Activated T-helper 17 cell treated with anti-CD3 and anti-CD28 coated beads, Interleukin-2, amount 50 U/mL, for 72 hours (primary cell): ENCODE results near the gene TAMM41. TPM values are rescaled to one million over a fixed set of nuclear protein-coding genes. Genes with fewer than 3 reads are reported as not detected.
"Not testable (repeated sequence)": the region's sequence is repeated elsewhere in the genome, so short reads cannot be mapped to it uniquely, and the experiment has no call there.

Experiments
- ATAC-seq: fragments of 150-1000 bp; cut with Tn5 transposase; replicated peaks from 2 replicates; pipeline ENCODE4 v1.10.0; 2021; ENCODE audit warnings: mild to moderate bottlenecking, moderate library complexity
- H3K27ac Mint-ChIP-seq: one replicate; pipeline ENCODE4 v1.8.0; 2022; ENCODE audit warnings: mixed read lengths
- H3K27me3 Mint-ChIP-seq: one replicate; pipeline ENCODE4 v1.8.0; 2022; ENCODE audit warnings: mixed read lengths
- H3K36me3 Mint-ChIP-seq: one replicate; pipeline ENCODE4 v1.8.0; 2022; ENCODE audit warnings: low read depth, mild to moderate bottlenecking, mixed read lengths
- H3K4me1 Mint-ChIP-seq: one replicate; pipeline ENCODE4 v1.8.0; 2022; ENCODE audit warnings: mixed read lengths
- H3K4me3 Mint-ChIP-seq: one replicate; pipeline ENCODE4 v1.8.0; 2022; ENCODE audit warnings: mild to moderate bottlenecking, mixed read lengths
- H3K9me3 Mint-ChIP-seq: one replicate; pipeline ENCODE4 v1.8.0; 2022; ENCODE audit warnings: mixed read lengths
- total RNA-seq, 2 donors: library from RNA; stranded (reverse); gene quantifications; one replicate each; pipeline ENCODE4 v1.2.3, GENCODE V29; 2022

TAMM41 gene, protein sequence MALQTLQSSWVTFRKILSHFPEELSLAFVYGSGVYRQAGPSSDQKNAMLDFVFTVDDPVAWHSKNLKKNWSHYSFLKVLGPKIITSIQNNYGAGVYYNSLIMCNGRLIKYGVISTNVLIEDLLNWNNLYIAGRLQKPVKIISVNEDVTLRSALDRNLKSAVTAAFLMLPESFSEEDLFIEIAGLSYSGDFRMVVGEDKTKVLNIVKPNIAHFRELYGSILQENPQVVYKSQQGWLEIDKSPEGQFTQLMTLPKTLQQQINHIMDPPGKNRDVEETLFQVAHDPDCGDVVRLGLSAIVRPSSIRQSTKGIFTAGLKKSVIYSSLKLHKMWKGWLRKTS
- total RNA-seq = 10 to 100 TPM; 19.7 to 22.8 TPM

DNA sequence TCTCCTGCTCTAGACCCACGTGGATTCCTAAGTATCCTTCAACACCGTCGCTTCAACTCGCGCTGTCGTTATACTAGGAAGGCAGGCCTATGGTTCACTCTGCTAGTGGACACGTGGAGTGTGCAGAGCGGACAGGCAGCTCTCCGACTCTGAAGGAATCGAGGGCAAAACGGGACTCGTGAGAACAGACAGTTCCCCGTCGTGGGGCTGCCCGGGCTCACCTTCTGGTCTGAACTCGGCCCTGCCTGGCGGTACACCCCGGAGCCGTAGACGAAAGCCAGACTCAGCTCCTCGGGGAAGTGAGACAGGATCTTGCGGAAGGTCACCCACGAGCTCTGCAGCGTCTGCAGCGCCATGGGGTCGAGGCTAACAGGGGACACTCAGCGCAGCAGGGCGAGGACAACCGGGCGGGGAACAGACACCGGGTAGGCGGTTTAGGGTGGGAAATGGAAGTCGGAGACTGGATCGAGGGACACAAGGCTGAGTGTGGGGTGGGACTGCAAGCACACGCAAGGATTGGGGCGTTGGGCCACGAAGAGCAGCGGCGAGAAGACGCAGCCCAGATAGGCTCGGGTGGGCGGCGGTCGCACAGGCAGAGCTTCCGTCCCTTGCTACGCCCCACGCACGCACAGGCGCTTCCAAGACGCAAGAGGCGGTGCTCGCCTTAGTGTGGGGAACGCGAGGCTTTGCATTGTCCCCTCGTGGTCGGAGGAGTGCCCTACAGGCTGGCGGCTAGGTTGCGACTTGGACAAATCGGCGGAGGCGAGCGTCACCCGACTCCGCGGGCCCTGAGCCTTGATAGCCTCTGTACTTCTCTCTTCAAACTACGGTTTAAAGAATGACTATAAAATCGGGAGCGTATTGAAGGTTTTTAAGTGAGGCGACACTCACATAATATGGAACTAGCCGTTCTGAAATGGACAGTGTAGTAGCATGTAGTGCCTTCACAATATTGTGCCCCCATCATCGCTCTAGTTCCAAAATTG is at the start of gene TAMM41:
TSS of gene TAMM41 (minus strand) at position 605 of the 986 bp plus-strand sequence. CDS start at position 356, 249 bp downstream.
- Mint-ChIP-seq H3K9me3 (no peaks in the 10 kb centered on the region), H3K36me3 (peaks cover 27% of the 10 kb centered on the region), H3K4me1 (peaks cover 15% of the 10 kb centered on the region), H3K27me3 (no peaks in the 10 kb centered on the region), H3K27ac (peak within 1 kb of the TSS; percentile 99), H3K4me3 (peak within 1 kb of the TSS; percentile 100)
- ATAC-seq = peak; percentile 100

DNA sequence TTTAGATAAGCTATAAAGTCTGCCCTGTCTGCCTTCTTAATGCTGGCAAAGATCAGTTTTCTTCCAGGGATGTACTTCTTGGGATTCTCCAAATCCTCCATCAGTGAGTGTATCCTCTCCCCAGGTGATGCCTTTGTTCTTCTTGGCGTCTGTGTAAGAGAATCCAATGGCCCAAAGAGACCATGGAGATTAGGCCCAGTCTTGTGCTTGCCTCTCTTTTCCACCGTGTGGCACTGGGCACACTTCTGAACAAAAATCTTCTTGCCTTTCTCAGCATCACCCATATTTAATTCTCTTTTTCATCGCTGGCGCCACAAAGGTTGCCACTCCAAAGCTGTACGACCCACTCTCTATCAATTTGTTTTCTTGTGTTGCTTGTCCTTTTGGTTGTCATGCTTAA is 32.2 kb upstream of the TAMM41 start:
- Mint-ChIP-seq H3K9me3 (no peaks in the 10 kb centered on the region), H3K36me3 (no peaks in the 10 kb centered on the region), H3K4me1 (no peaks in the 10 kb centered on the region), H3K27me3 (peaks cover 6% of the 10 kb centered on the region), H3K4me3 (no peak overlapping the region), H3K27ac (no peak overlapping the region)
- ATAC-seq = no peak

DNA sequence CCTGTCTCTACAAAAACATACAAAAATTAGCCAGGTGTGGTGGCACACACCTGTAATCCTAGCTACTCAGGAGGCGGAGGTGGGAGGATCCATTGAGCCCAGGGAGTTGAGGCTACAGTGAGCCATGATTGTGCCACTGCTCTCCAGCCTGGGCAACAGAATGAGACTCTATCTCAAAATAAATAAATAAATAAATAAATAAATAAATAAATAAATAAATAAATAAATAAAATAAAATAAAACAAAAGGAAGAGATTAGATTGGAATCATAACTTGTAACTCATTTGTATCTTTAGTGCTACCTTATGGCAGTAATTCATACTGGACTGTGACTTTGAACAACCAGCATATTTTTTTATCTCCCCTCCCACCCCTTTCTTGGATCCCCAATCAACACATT is 28.0 kb upstream of the TAMM41 start:
- H3K4me1 Mint-ChIP-seq, H3K9me3 Mint-ChIP-seq, ATAC-seq, H3K4me3 Mint-ChIP-seq, H3K36me3 Mint-ChIP-seq, H3K27ac Mint-ChIP-seq: not testable (repeated sequence)
- peaks cover 11% of the 10 kb centered on the region for H3K27me3 Mint-ChIP-seq

DNA sequence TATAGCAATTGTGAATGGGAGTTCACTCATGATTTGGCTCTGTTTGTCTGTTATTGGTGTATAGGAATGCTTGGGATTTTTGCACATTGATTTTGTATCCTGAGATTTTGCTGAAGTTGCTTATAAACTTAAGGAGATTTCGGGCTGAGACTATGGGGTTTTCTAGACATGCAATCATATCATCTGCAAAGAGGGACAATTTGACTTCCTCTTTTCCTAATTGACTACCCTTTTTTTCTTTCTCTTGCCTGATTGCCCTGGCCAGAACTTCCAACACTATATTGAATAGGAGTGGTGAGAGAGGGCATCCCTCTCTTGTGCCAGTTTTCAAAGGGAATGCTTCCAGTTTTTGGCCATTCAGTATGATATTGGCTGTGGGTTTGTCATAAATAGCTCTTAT is 17.1 kb upstream of the TAMM41 start:
- not testable (repeated sequence) for H3K4me1 Mint-ChIP-seq, H3K4me3 Mint-ChIP-seq, H3K27ac Mint-ChIP-seq, H3K9me3 Mint-ChIP-seq, H3K36me3 Mint-ChIP-seq, ATAC-seq
- peaks cover 23% of the 10 kb centered on the region for H3K27me3 Mint-ChIP-seq

DNA sequence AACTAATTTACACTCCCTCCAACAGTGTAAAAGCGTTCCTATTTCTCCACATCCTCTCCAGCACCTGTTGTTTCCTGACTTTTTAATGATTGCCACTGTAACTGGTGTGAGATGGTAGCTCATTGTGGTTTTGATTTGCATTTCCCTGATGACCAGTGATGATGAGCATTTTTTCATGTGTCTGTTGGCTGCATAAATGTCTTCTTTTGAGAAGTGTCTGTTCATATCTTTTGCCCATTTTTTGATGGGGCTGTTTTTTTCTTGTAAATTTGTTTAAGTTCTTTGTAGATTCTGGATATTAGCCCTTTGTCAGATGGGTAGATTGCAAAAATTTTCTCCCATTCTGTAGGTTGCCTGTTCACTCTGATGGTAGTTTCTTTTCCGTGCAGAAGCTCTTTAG is 15.9 kb upstream of the TAMM41 start:
- not testable (repeated sequence) for H3K36me3 Mint-ChIP-seq, H3K4me1 Mint-ChIP-seq, H3K9me3 Mint-ChIP-seq, H3K27ac Mint-ChIP-seq, H3K4me3 Mint-ChIP-seq, ATAC-seq
- H3K27me3 Mint-ChIP-seq = peaks cover 23% of the 10 kb centered on the region

DNA sequence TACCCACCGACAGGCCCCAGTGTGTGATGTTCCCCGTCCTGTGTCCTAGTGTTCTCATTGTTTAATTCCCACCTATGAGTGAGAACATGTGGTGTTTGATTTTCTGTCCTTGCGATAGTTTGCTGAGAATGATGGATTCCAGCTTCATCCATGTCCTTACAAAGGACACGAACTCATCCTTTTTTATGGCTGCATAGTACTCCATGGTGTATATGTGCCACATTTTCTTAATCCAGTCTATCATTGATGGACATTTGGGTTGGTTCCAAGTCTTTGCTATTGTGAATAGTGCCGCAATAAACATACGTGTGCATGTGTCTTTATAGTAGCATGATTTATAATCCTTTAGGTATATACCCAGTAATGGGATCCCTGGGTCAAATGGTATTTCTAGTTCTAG is 15.5 kb upstream of the TAMM41 start:
- not testable (repeated sequence) for H3K9me3 Mint-ChIP-seq

DNA sequence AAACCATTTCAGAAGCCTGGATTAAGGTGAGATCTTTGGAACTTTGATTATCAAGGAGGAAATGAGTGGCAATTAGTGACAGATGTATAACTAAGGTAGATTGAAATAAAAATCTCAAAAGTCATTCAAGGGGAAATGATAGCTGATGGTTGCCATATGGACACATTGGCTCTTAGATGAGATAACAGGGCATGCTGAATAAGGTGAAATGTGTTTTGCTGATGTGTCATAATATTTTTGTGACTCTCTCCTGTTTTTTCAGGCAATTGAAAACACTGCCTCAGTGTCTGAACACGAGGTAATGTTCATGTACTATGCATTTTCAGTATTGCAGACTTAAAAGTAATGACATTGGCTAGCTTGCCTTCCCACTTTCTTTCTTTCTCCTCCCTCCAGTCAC is 13.5 kb upstream of the TAMM41 start:
- not testable (repeated sequence) for ATAC-seq, H3K4me1 Mint-ChIP-seq, H3K9me3 Mint-ChIP-seq, H3K27ac Mint-ChIP-seq, H3K36me3 Mint-ChIP-seq, H3K4me3 Mint-ChIP-seq
- peaks cover 13% of the 10 kb centered on the region for H3K27me3 Mint-ChIP-seq

More for the DNA sequence above, 15.5 kb upstream of the TAMM41 start:
- peaks cover 23% of the 10 kb centered on the region for H3K27me3 Mint-ChIP-seq
- H3K4me1 Mint-ChIP-seq, H3K27ac Mint-ChIP-seq, H3K4me3 Mint-ChIP-seq, ATAC-seq, H3K36me3 Mint-ChIP-seq: not testable (repeated sequence)

DNA sequence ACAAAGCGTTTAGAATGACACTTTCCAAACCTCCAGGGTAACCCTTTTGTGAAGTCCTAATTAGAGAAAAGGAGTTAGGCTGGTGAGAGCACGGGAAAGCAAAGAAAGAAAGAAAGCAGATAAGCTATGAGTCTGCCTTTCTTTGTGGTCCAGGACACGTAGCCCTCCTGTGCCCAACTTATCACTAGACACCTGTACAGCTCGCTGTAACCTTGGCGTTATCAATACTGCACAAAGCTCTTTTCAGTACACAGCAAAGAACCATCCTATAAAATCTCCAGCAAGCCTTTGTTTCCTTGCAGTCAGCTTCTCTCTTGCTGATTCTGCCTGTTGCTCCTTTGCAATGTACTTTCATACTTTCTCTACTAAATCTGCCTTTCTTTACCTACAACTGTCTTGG is 6.8 kb upstream of the TAMM41 start:
- Mint-ChIP-seq H3K4me3 (no peak overlapping the region), H3K36me3 (no peaks in the 10 kb centered on the region)
- ATAC-seq = no peak

DNA sequence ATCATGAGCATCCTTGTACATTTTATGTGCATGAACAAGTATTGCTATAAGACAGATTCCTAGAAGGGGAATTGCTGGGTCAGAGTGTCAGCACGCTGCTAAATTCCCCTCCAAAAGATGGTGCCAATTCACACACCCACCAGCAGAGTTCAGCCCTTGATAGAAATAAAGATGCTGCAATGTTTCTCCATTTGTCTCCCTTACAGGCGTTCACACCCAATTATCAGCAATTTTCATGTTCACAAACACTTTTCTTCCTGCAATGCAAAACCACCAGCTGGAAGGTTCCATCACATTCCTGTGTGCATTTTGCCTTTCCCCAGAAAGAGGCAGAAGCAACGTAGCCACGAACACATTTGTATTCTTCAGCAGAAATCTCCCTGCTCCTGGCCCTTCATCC is 3.3 kb upstream of the TAMM41 start:
- no peak overlapping the region for H3K4me3 Mint-ChIP-seq
- no peak overlapping the region for H3K27ac Mint-ChIP-seq
- H3K9me3 Mint-ChIP-seq = no peaks in the 10 kb centered on the region
- no peak for ATAC-seq
- H3K36me3 Mint-ChIP-seq = no peaks in the 10 kb centered on the region
- peaks cover 10% of the 10 kb centered on the region for H3K4me1 Mint-ChIP-seq
- peaks cover 6% of the 10 kb centered on the region for H3K27me3 Mint-ChIP-seq

More for the DNA sequence above, 6.8 kb upstream of the TAMM41 start:
- H3K4me1 Mint-ChIP-seq = no peaks in the 10 kb centered on the region
- H3K9me3 Mint-ChIP-seq = no peaks in the 10 kb centered on the region
- H3K27me3 Mint-ChIP-seq = peaks cover 6% of the 10 kb centered on the region
- H3K27ac Mint-ChIP-seq = no peak overlapping the region

DNA sequence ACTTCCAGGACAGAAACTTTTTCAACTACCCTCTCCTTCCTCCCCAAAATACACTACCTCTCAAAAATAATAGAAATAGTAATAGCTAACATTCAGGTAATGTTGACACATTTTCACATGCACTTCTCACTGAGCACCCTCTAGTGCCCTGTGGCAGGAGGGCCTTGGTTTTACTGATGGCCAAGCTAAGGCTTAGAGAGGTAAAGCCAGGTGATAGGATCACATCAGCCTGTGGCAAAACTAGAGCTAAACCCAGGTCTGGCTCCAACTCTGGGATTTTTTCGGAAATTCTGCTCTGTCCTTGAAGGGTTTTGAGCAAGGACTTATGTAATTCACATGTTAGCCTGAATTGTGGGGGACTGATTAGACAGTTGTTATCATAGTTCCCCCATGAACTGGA is 922 bp upstream of the TAMM41 start:
- peaks cover 15% of the 10 kb centered on the region for H3K4me1 Mint-ChIP-seq
- H3K36me3 Mint-ChIP-seq = peaks cover 17% of the 10 kb centered on the region
- peak overlapping the region; percentile 99 for H3K27ac Mint-ChIP-seq
- no peak for ATAC-seq
- peaks cover 4% of the 10 kb centered on the region for H3K27me3 Mint-ChIP-seq
- no peaks in the 10 kb centered on the region for H3K9me3 Mint-ChIP-seq
- H3K4me3 Mint-ChIP-seq = peak overlapping the region; percentile 100

DNA sequence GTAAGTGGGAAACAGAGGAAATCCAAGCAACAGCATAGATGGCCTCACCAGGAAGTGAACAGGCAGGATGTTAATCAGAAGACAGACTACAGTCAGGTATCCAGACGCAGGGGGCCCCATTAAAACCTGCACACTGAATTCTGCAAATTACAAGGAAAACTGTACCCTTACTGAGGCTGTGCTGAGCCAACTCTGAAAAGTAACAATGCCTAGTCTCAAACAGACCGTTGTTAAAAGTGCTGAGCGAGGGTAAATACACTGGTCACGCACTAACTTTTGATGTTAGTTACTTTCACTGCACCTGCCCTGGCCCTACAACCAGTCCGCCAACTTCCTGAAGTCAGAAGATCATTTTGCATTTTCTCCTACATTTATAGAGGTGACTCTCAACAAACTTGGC is 1.0 kb downstream of the TAMM41 start:
- no peak for ATAC-seq
- H3K9me3 Mint-ChIP-seq = no peaks in the 10 kb centered on the region
- H3K27me3 Mint-ChIP-seq = no peaks in the 10 kb centered on the region
- H3K4me3 Mint-ChIP-seq = peak overlapping the region; percentile 100
- H3K27ac Mint-ChIP-seq = peak overlapping the region; percentile 99
- peaks cover 15% of the 10 kb centered on the region for H3K4me1 Mint-ChIP-seq
- peaks cover 35% of the 10 kb centered on the region for H3K36me3 Mint-ChIP-seq

DNA sequence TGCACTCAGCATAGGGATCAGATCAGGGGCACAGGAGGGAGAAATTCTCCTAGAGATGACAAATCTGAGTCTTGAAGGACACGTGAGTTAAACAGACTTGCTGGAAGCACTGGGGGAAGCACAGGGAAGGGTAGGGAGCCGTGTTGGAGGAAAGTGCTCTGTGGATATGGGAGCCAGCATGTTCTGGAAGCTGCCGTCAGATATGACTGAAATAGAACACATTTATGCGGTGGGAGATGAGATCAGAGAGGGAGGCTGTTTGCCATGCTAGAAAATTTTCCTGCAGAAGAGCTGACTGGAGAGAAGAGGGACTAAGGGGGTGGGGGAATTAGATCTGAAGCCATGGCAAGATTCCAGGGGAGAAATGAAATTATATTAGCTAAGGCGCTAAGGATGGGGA is 1.8 kb downstream of the TAMM41 start:
- Mint-ChIP-seq H3K9me3 (no peaks in the 10 kb centered on the region), H3K4me1 (peaks cover 15% of the 10 kb centered on the region), H3K27ac (peak overlapping the region; percentile 99), H3K36me3 (peaks cover 43% of the 10 kb centered on the region), H3K27me3 (no peaks in the 10 kb centered on the region), H3K4me3 (peak overlapping the region; percentile 100)
- ATAC-seq = no peak

DNA sequence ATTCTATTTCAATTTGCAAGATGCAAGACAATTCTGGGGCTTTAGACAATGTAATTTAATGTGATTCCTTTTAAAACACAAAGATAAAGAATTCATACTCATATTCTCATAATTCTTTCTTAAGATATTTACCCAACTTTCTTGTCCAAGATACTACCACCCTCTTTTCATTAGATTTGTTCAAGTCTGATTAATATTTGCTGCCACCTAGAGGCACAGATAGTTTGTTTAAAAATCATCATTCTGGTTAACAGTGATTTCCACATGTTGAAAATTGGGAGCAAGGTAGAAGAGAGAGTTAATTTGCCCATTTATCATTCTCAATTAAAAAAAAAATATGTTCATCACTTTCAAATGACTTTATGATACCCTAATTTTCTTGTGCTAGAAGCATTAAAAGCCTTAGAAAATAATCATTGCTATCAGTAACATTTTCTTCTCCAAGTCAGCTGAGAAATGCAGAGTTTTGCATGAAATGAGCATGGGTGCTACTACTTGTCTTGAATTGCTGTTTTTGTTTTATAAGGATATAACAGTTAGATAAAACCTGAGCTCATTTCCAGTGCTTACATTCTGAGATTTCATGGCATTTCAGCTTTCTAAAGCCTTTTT is 11.6 kb downstream of the TAMM41 start:
- Mint-ChIP-seq H3K36me3 (peaks cover 98% of the 10 kb centered on the region), H3K27me3 (no peaks in the 10 kb centered on the region), H3K4me1 (peaks cover 5% of the 10 kb centered on the region), H3K4me3 (no peak overlapping the region), H3K9me3 (no peaks in the 10 kb centered on the region), H3K27ac (no peak overlapping the region)
- no peak for ATAC-seq
